ENCODE measurements around the gene SLC40A1. TPM values are rescaled to one million over a fixed set of nuclear protein-coding genes. Genes with fewer than 3 reads are reported as not detected.

Gene SLC40A1
- total and polyA plus RNA-seq, 12 donors: 9.4 to 93.9 (median 46.8) TPM

DNA sequence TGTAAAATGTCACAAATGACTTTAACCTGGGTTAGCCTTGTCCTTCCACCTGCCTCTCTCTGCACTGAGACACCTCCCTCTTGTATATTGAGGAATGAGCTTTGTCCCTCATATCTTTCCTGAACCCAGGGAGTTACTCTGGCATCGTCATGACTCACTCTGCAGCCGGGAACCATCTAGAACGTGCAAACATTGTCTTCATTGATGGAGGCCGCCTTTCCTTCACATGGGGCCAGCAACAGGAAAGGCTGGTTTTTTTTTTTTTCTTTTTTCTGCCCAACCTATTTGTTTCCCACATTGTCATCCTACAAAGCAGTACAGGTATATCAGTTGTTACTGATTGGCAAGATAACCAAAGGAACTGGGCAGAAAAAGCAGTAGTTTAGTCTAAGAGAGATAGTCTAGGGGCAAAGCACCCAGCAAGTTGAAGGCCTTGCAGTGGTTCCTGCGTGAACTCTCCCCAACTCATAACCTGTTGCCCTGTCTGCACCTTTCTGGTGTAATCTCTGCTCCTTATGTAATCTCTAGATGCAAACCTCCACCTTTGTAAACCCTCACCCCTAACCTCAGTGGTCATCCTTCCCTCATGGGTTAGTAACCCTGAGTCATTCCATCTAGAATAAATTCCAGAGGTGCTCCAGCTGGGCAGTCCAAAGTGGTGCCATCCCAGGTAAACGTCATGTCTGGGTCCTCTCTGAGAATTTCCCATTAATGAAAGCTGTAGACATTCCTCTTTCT is 38.3 kb downstream of the SLC40A1 start:
- ATAC-seq (no peak), DNase-seq (no peak)
- Histone ChIP-seq H3K4me1 (peaks cover 0 to 25% (median 9%) of the 10 kb centered on the region in 9 donors), H3K4me3 (no peak overlapping the region), H3K36me3 (no peaks in the 10 kb centered on the region), H3K9me3 (peaks cover 0 to 5% (median 0%) of the 10 kb centered on the region in 11 donors), H3K27ac (no peak overlapping the region), H3K27me3 (no peaks in the 10 kb centered on the region)
- WGBS, 2 donors: 93 to 95% methylated on average over 6 of the region's 6 CpGs
- intact Hi-C loops (cut with DNase I): no loop called here
- TF ChIP-seq, protein P1, sequence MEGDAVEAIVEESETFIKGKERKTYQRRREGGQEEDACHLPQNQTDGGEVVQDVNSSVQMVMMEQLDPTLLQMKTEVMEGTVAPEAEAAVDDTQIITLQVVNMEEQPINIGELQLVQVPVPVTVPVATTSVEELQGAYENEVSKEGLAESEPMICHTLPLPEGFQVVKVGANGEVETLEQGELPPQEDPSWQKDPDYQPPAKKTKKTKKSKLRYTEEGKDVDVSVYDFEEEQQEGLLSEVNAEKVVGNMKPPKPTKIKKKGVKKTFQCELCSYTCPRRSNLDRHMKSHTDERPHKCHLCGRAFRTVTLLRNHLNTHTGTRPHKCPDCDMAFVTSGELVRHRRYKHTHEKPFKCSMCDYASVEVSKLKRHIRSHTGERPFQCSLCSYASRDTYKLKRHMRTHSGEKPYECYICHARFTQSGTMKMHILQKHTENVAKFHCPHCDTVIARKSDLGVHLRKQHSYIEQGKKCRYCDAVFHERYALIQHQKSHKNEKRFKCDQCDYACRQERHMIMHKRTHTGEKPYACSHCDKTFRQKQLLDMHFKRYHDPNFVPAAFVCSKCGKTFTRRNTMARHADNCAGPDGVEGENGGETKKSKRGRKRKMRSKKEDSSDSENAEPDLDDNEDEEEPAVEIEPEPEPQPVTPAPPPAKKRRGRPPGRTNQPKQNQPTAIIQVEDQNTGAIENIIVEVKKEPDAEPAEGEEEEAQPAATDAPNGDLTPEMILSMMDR (IDR thresholded peaks at IDR 0.05): no peak

DNA sequence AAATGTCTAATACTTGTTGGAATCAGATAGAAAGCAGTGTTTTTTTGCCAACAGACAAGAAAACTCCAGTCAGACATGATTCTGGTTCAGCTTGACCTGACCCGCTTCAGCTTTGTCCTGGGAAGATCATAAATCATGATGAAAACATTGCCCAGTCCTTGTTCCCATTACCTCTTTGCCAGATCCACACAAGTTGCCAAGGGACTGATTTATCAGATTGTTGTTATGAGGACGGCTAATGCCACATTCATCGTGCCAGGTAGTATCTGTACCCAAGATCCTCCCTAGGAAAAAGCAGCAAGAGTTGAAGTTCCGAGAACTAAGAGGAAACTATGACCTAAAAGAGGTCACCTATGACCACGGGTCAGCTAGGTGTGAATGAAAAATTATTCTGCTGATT is 39.0 kb downstream of the SLC40A1 start:
- peaks cover 0 to 25% (median 9%) of the 10 kb centered on the region in 9 donors for H3K4me1 ChIP-seq
- ATAC-seq (no peak), DNase-seq (no peak)
- intact Hi-C loops (cut with DNase I): no loop called here
- H3K36me3 ChIP-seq: no peaks in the 10 kb centered on the region
- 75 to 91% methylated on average over 5 of the region's 5 CpGs for WGBS, 2 donors
- H3K9me3 ChIP-seq: peaks cover 0 to 5% (median 0%) of the 10 kb centered on the region in 11 donors
- H3K4me3 ChIP-seq: no peak overlapping the region
- no peak overlapping the region for H3K27ac ChIP-seq
- TF ChIP-seq, protein P1 (IDR thresholded peaks at IDR 0.05): no peak
- no peaks in the 10 kb centered on the region for H3K27me3 ChIP-seq

DNA sequence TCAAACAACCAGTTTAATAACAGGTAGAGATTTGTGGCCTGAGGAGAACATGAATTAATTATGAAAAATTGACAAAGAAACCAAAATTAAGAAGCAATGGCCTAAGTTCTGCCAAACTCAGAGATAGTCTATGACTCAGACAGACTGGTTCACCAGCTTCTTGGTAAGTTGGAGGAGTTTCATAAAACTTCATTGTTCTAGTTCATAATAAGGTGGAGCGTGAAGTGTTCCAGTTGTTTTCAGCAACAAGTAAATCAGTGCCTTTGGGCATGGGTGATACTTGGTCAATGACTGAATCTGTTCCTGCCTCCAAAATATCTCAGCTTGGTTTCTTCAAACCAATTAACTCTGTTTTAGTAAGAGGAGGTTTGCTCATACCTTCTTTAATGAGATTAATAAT is 40.0 kb downstream of the SLC40A1 start:
- no peak for ATAC-seq
- no peaks in the 10 kb centered on the region for H3K36me3 ChIP-seq
- H3K4me1 ChIP-seq: peaks cover 0 to 18% (median 8%) of the 10 kb centered on the region in 9 donors
- TF ChIP-seq, protein P1 (IDR thresholded peaks at IDR 0.05): no peak
- peaks cover 0 to 5% (median 0%) of the 10 kb centered on the region in 11 donors for H3K9me3 ChIP-seq
- no peak overlapping the region for H3K27ac ChIP-seq
- H3K27me3 ChIP-seq: no peaks in the 10 kb centered on the region
- no peak overlapping the region for H3K4me3 ChIP-seq
- WGBS, 2 donors: 93 to 97% methylated on average over 1 of the region's 1 CpG
- no peak for DNase-seq
- intact Hi-C loops (cut with DNase I): no loop called here

DNA sequence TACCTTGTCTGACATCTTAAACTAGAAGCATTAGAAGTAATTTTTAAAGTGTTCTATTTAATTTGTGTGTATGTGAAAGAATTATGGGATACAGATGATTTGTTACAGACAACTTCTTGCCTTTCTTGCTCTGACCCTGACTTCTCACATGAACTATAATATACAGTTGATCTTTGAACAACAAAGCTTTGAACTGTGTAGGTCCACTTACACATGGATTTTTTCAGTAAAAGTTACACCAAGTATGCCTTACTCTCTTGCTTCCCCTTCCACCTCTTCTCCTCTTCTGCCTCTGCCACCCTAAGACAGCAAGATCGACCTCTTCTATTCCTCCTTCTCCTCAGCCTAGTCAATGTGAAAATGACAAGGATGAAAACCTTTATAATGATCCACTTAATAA is 42.2 kb downstream of the SLC40A1 start:
- no peak overlapping the region for H3K4me3 ChIP-seq
- H3K27ac ChIP-seq: no peak overlapping the region
- ATAC-seq (no peak), DNase-seq (no peak)
- H3K4me1 ChIP-seq: peaks cover 0 to 22% (median 5%) of the 10 kb centered on the region in 9 donors
- no peaks in the 10 kb centered on the region for H3K27me3 ChIP-seq
- peaks cover 0 to 4% (median 0%) of the 10 kb centered on the region in 11 donors for H3K9me3 ChIP-seq
- TF ChIP-seq, protein P1 (IDR thresholded peaks at IDR 0.05): no peak
- no peaks in the 10 kb centered on the region for H3K36me3 ChIP-seq
- intact Hi-C loops (cut with DNase I): no loop called here
- WGBS, 2 donors: 52 to 89% methylated on average over 1 of the region's 1 CpG

Data from heart right ventricle (tissue), 16 donors.